Right cardiac atrium (tissue), 5 donors: ENCODE data around the gene C1QTNF5. TPM values are rescaled to one million over a fixed set of nuclear protein-coding genes. Genes with fewer than 3 reads are reported as not detected.
"Not testable (repeated sequence)": the region's sequence is repeated elsewhere in the genome, so short reads cannot be mapped to it uniquely, and the experiment has no call there.

Source experiments
- ATAC-seq, 2 donors: fragments of 200-7000 bp; cut with Tn5 transposase; one replicate each; pipeline versions ENCODE4 v1.8.0 to v1.9.1; 2020; ENCODE audit warnings: moderate library complexity in 2 of 2, mild to moderate bottlenecking in 1 of 2
- DNase-seq, 3 donors: peaks; one replicate each; pipeline ENCODE4 v3.0.0-alpha.2; 2020
- H3K27ac ChIP-seq: one replicate; pipeline ENCODE4 v1.5.1; 2013; ENCODE audit warnings: mild to moderate bottlenecking, low read length, control low read depth, moderate library complexity
- H3K27me3 ChIP-seq: one replicate; pipeline ENCODE4 v1.6.1; 2013; ENCODE audit not compliant: control insufficient read depth, insufficient read depth
- H3K4me1 ChIP-seq: one replicate; pipeline ENCODE4 v1.6.1; 2013; ENCODE audit warnings: low read length; ENCODE audit not compliant: control insufficient read depth, insufficient read depth
- H3K4me3 ChIP-seq: one replicate; pipeline ENCODE4 v1.5.1; 2013; ENCODE audit warnings: low read length, control low read depth
- H3K9me3 ChIP-seq: one replicate; pipeline ENCODE4 v1.6.1; 2013; ENCODE audit warnings: low read length; ENCODE audit not compliant: control insufficient read depth
- WGBS: extraction: QIAGEN DNeasy Blood & Tissue Kit; methylation state at CpG from one replicate; pipeline ENCODE4 v1.1.7; 2013; 5-methylcytosine and 5-hydroxymethylcytosine counted together
- intact Hi-C, 4 donors: fragments of 100-400 bp; cut with DNase I; formaldehyde crosslinking; loops; one replicate each; pipeline versions ENCODE4 v1.11.0 to v1.14.0; 2022 to 2023
- long read RNA-seq, 4 donors: library from polyadenylated mRNA; unstranded; transcript quantifications; one replicate each; pipeline ENCODE4 v2.0.0, GENCODE V29; 2020 to 2021
- polyA plus RNA-seq: library from polyadenylated mRNA; stranded (reverse); fragments of 200-250 nt; gene quantifications from one replicate; pipeline ENCODE4 v1.2.3, GENCODE V29; 2013
- total RNA-seq, 4 donors: library from RNA; stranded (reverse); fragmentation: NEBNext Ultra II Directional; extraction: Animal tissue kit (Norgen Biotek cat#: 25700); gene quantifications; one replicate each; pipeline ENCODE4 v1.2.1, GENCODE V29; 2021
- donor health status: healthy with polysubstance abuse.
- donor health status: DM: no; HTN: yes; CAD: no.
- donor health status: DM: no; HTN: no; CAD: no.
- donor health status: DM: no; HTN: yes; CAD: no; lungs with severe emphysema.
- donor health status: DM: yes; HTN: yes; CAD: no.

The C1QTNF5 gene, protein sequence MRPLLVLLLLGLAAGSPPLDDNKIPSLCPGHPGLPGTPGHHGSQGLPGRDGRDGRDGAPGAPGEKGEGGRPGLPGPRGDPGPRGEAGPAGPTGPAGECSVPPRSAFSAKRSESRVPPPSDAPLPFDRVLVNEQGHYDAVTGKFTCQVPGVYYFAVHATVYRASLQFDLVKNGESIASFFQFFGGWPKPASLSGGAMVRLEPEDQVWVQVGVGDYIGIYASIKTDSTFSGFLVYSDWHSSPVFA
- 10 to 100 TPM; 21.4 to 31.0 (median 24.1) TPM for total RNA-seq
- polyA plus RNA-seq = 27.1 TPM
- long read RNA-seq, donor 1, transcript C1QTNF5-202 (3 exons, 1,356 nt) = major isoform, 75 of 97 reads
- long read RNA-seq, donor 1, transcript C1QTNF5-203 (2 exons, 1,046 nt) = minor isoform, 10 of 97 reads
- long read RNA-seq, donor 1, partial matches to known transcripts = 5 of 97 reads
- long read RNA-seq, donor 1, other reads (novel, unspliced or antisense) = 6 of 97 reads
- long read RNA-seq, donor 2, transcript C1QTNF5-202 (3 exons, 1,356 nt) = major isoform, 34 of 38 reads
- long read RNA-seq, donor 2, partial matches to known transcripts = 2 of 38 reads
- long read RNA-seq, donor 2, other reads (novel, unspliced or antisense) = 0 of 38 reads
- long read RNA-seq, donor 3 = 0 reads
- long read RNA-seq, donor 4, transcript C1QTNF5-202 (3 exons, 1,356 nt) = major isoform, 32 of 36 reads
- long read RNA-seq, donor 4, partial matches to known transcripts = 1 of 36 reads
- long read RNA-seq, donor 4, other reads (novel, unspliced or antisense) = 0 of 36 reads

- 3% methylated on average over 53 of the region's 53 CpGs for WGBS
- Histone ChIP-seq H3K4me3 (peak within 1 kb of the TSS; percentile 44), H3K9me3 (no peaks in the 10 kb centered on the region), H3K27ac (peak within 1 kb of the TSS; percentile 59), H3K27me3 (no peaks in the 10 kb centered on the region), H3K4me1 (peaks cover 14% of the 10 kb centered on the region)
- peak; percentile 91 to 97 (median 96) for DNase-seq
- intact Hi-C loops = no loop called here
- ATAC-seq = peak; percentile 64 to 74
Measured at GRCh38 chr11:119340335-119341221, at the start of gene C1QTNF5. Gene C1QTNF5, minus strand, starts transcription at chr11:119340883. Its CDS starts 486 bp downstream, at chr11:119340397.

DNA sequence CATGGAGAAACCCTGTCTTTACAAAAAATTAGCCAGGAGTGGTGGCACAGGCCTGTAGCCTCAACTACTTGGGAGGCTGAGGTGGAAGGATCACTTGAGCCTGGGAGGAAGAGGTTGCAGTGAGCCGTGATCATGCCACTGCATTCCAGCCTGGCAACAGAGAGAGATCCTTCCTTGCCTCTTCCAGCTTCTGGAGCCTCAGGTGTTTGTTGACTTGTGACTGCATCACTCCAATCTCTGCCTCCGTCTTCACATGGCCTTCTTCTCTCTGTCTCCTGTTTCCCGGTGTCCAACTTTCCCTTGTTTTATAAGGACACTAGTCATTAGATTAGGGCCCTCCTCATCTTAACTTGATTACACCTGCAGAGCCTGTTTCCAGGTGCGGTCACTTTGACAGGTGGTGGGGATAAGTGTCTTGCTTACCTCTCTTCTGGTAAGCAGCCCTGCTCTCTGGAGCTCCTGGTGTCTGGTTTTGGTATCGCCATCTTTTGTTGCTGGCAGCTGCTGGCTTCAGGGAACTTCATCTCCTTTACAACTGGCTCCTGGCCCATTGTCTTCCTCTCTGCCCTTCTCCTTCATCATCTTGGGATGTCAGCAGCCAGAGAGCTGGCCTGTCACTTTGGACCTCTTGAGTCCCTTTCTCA, 49.0 kb upstream of the C1QTNF5 start:
- no peaks in the 10 kb centered on the region for H3K9me3 ChIP-seq
- DNase-seq (no peak), ATAC-seq (no peak)
- H3K4me1 ChIP-seq = no peaks in the 10 kb centered on the region
- 71% methylated on average over 5 of the region's 5 CpGs for WGBS
- intact Hi-C loops = loop anchor here in 2 of 4 donors (10.0 kb wide), 1 partner anchor 85 kb away; no protein-coding TSS in a partner anchor
- H3K4me3 ChIP-seq = no peak overlapping the region
- H3K27ac ChIP-seq = no peak overlapping the region
- H3K27me3 ChIP-seq = no peaks in the 10 kb centered on the region

GRCh38 chr11:119388103-119388502, 47.4 kb upstream of the C1QTNF5 start:
- ATAC-seq = no peak
- no peak for DNase-seq
- Histone ChIP-seq H3K27ac (no peak overlapping the region), H3K9me3 (no peaks in the 10 kb centered on the region), H3K4me1 (no peaks in the 10 kb centered on the region), H3K27me3 (no peaks in the 10 kb centered on the region), H3K4me3 (no peak overlapping the region)
- 86% methylated on average over 7 of the region's 7 CpGs for WGBS
- intact Hi-C loops = loop anchor here in 2 of 4 donors (10.0 kb wide), 1 partner anchor 87 kb away; no protein-coding TSS in a partner anchor

DNA sequence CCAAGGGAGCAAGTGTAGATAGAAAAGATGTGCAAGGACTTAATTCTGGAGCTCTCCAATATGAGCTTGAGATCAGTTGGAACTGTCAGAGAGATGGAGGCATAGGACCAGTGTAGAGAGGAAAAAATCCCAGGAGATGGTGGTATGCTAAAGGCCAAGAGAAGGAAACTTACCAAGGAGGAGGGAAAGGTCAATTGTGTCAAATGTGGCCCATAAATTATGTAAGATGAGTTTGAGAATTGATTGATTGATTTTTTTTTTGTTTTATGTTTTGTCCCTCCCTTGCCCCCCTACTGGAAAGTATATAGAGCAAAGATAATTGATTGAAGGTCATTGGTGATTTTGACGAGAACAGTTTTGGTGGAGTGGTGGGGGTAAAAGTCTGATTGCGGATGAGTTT, 43.6 kb upstream of the C1QTNF5 start:
- ATAC-seq (no peak), DNase-seq (no peak)
- intact Hi-C loops = loop anchor here in 2 of 4 donors (10.0 kb wide), 1 partner anchor 90 kb away; no protein-coding TSS in a partner anchor
- H3K9me3 ChIP-seq = no peaks in the 10 kb centered on the region
- no peak overlapping the region for H3K27ac ChIP-seq
- no peak overlapping the region for H3K4me3 ChIP-seq
- H3K27me3 ChIP-seq = no peaks in the 10 kb centered on the region
- WGBS = 92% methylated on average over 2 of the region's 2 CpGs
- H3K4me1 ChIP-seq = no peaks in the 10 kb centered on the region

GRCh38 chr11:119382513-119382912, 41.8 kb upstream of the C1QTNF5 start:
- intact Hi-C loops = loop anchor here in 2 of 4 donors (10.0 kb wide), 1 partner anchor 92 kb away; no protein-coding TSS in a partner anchor
- not testable (repeated sequence) for H3K4me1 ChIP-seq, H3K9me3 ChIP-seq, H3K27me3 ChIP-seq, DNase-seq, H3K27ac ChIP-seq, ATAC-seq, H3K4me3 ChIP-seq
- 89% methylated on average over 14 of the region's 14 CpGs for WGBS

DNA sequence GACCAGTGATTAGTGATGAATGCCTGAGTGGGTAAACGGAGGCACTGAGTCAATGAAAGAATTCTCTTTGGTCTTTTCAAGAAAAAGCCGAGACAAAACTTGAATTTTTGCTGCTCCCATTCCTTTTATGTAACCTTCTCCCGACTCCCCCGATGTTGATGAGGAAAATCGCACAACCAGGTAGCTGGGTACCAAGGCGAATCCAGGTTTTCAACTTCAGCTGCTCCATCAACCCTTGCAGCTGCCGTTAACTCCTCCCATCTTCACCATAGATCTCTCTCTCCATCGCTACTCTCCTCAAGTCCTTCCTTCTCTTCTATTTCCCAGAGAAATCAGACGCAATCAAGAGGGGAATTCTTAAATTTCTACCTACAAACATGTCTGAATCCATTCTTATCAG, 41.4 kb upstream of the C1QTNF5 start:
- no peak overlapping the region for H3K27ac ChIP-seq
- no peaks in the 10 kb centered on the region for H3K4me1 ChIP-seq
- no peak for DNase-seq
- H3K27me3 ChIP-seq = no peaks in the 10 kb centered on the region
- no peak for ATAC-seq
- WGBS = 9% methylated on average over 9 of the region's 9 CpGs
- intact Hi-C loops = loop anchor here in 2 of 4 donors (10.0 kb wide), 1 partner anchor 93 kb away; no protein-coding TSS in a partner anchor
- peak overlapping the region; percentile 30 for H3K4me3 ChIP-seq
- no peaks in the 10 kb centered on the region for H3K9me3 ChIP-seq

- Histone ChIP-seq H3K9me3 (no peaks in the 10 kb centered on the region), H3K4me1 (no peaks in the 10 kb centered on the region), H3K27me3 (no peaks in the 10 kb centered on the region), H3K4me3 (peak within 1 kb of the TSS; percentile 49), H3K27ac (peak within 1 kb of the TSS; percentile 69)
- DNase-seq (peak; percentile 97 to 98 (median 98)), ATAC-seq (peak; percentile 96 to 97)
- WGBS = under 1% methylated on average over 54 of the region's 54 CpGs
- intact Hi-C loops = loop anchor here in 2 of 4 donors (10.0 kb wide), 1 partner anchor 93 kb away; no protein-coding TSS in a partner anchor
Measured at GRCh38 chr11:119381181-119381988, 40.7 kb upstream of the C1QTNF5 start, which contains the start of gene USP2. Gene USP2, minus strand, starts transcription at chr11:119381690. Its CDS starts 8,210 bp downstream, at chr11:119373480.

DNA sequence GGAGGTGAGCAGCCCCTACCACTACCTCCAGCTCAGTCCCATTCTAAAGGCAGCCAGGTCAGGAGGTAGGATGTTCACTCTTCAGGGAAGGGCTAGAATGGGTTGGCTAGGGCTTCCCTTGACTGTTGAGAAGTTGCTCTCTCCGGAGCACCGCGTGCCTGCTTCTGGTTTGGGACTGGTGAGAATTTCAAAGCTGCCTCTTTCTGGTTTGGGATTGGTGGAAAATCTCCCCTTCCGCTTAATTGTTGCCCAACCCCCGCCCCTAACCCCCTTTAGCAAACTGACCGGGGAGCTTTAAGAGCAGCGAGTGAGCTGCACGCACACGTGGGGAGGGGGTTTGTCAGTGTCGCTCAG, 40.1 kb upstream of the C1QTNF5 start:
- no peaks in the 10 kb centered on the region for H3K4me1 ChIP-seq
- no peaks in the 10 kb centered on the region for H3K27me3 ChIP-seq
- intact Hi-C loops = loop anchor here in 2 of 4 donors (10.0 kb wide), 1 partner anchor 94 kb away; no protein-coding TSS in a partner anchor
- no peaks in the 10 kb centered on the region for H3K9me3 ChIP-seq
- DNase-seq = peak in 1 of 3 donors; percentile 17
- WGBS = 6% methylated on average over 10 of the region's 10 CpGs
- peak overlapping the region; percentile 49 for H3K4me3 ChIP-seq
- peak overlapping the region; percentile 69 for H3K27ac ChIP-seq
- peak in 1 of 2 donors; percentile 0 for ATAC-seq

DNA sequence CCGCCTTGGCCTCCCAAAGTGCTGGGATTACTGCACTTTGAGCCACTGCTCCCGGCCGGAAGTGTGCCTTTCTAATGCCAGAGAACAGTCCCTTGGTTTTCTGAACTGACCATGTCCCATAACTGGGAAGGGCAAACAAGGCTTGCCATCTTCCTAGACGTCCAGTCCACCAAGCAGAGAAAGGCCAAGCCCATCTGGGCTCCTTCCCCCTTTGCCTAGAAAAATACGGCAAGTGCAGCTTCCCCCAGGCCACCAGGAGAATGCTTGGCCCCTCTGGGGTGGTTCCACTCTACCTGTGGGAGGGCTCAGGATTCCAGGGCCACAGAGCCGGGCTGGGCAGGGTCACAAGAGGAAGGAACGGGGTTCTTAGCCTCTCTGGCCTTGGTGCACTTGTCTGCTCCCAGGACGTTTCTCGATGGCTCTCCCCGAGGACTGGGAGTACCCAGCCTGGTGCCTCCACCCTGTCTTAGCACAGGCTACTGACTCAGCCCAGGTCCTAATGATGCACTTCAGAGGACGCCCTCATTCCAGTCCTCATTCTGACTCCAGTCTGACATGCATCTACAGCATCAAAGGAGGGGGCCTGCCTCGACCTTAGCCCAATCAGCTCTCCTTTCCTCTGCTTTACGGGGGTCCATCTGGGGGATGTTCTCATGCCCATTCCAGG, 39.6 kb upstream of the C1QTNF5 start:
- intact Hi-C loops = loop anchor here in 2 of 4 donors (10.0 kb wide), 1 partner anchor 95 kb away; no protein-coding TSS in a partner anchor
- Histone ChIP-seq H3K4me3 (no peak overlapping the region), H3K9me3 (no peaks in the 10 kb centered on the region), H3K4me1 (peaks cover under 1% of the 10 kb centered on the region), H3K27ac (peak overlapping the region; percentile 69), H3K27me3 (no peaks in the 10 kb centered on the region)
- 70% methylated on average over 13 of the region's 13 CpGs for WGBS
- no peak for ATAC-seq
- no peak for DNase-seq
